IMR-90 (cell line): ENCODE measurements around the gene PEAK1. TPM values are rescaled to one million over a fixed set of nuclear protein-coding genes. Genes with fewer than 3 reads are reported as not detected.

Source experiments
- ATAC-seq: fragments of 200-7000 bp; cut with Tn5 transposase; 2 replicates; pipeline ENCODE4 v1.9.1; 2020; ENCODE audit warnings: low read depth, mild to moderate bottlenecking, moderate library complexity
- BruUV-seq: library from RNA; stranded (reverse); fragments of 400-500 nt; replicated peaks from 2 replicates; lab custom pipeline; 2021; lab: Mats Ljungman, UMichigan
- CTCF ChIA-PET: fragments of 300-600 bp; formaldehyde crosslinking; extraction: SDS; loops from one replicate; lab custom pipeline; 2021; ENCODE audit warnings: antibody characterized with exemption; lab: Yijun Ruan, JAX
- POLR2A ChIA-PET: fragments of 300-600 bp; sonication (Branson Sonifier 250); formaldehyde crosslinking; loops from one replicate; lab custom pipeline; 2022; ENCODE audit warnings: antibody characterized with exemption; ENCODE audit not compliant: unreplicated experiment; lab: Charles Lee
- DNase-seq: peaks from one replicate; pipeline ENCODE4 v3.0.0; 2013
- H2AFZ ChIP-seq: replicated peaks from 2 replicates; pipeline ENCODE3; 2013; ENCODE audit warnings: low read length, mild to moderate bottlenecking; ENCODE audit not compliant: poor library complexity
- H2AK5ac ChIP-seq: 2 replicates; pipeline ENCODE4 v1.6.1; 2013; ENCODE audit warnings: low read depth, low read length, inconsistent platforms
- H2AK9ac ChIP-seq: replicated peaks from 2 replicates; pipeline ENCODE3; 2013; ENCODE audit warnings: mild to moderate bottlenecking, low read depth, low read length, moderate library complexity; ENCODE audit not compliant: poor library complexity
- H2BK120ac ChIP-seq: 2 replicates; pipeline ENCODE4 v1.6.1; 2013; ENCODE audit warnings: low read depth, low read length, inconsistent platforms
- H2BK15ac ChIP-seq: 3 replicates; pipeline ENCODE4 v1.6.1; 2013; ENCODE audit warnings: low read depth, low read length, inconsistent platforms
- H2BK20ac ChIP-seq: 2 replicates; pipeline ENCODE4 v1.6.1; 2013; ENCODE audit warnings: low read depth, mild to moderate bottlenecking, inconsistent platforms, low read length, moderate library complexity
- H2BK5ac ChIP-seq: 2 replicates; pipeline ENCODE4 v1.6.1; 2013; ENCODE audit warnings: mild to moderate bottlenecking, low read depth, low read length, inconsistent platforms; ENCODE audit not compliant: poor library complexity, severe bottlenecking
- H3K14ac ChIP-seq: replicated peaks from 2 replicates; pipeline ENCODE4 v1.6.1; 2013; ENCODE audit warnings: low read depth, low read length, inconsistent platforms
- H3K18ac ChIP-seq: 2 replicates; pipeline ENCODE4 v1.6.1; 2013; ENCODE audit warnings: low read depth, low read length, control low read depth
- H3K23ac ChIP-seq: 2 replicates; pipeline ENCODE4 v1.6.1; 2013; ENCODE audit warnings: low read depth, low read length, inconsistent platforms
- H3K27ac ChIP-seq: 2 replicates; pipeline ENCODE4 v1.5.1; 2013; ENCODE audit warnings: mild to moderate bottlenecking, control low read depth, low read length; ENCODE audit not compliant: insufficient read depth
- H3K27me3 ChIP-seq: 2 replicates; pipeline ENCODE4 v1.6.1; 2013; ENCODE audit warnings: low read length; ENCODE audit not compliant: control insufficient read depth, insufficient read depth
- H3K36me3 ChIP-seq: 2 replicates; pipeline ENCODE4 v1.6.1; 2013; ENCODE audit warnings: low read length, mixed read lengths; ENCODE audit not compliant: control insufficient read depth, insufficient read depth
- H3K4ac ChIP-seq: 2 replicates; pipeline ENCODE4 v1.6.1; 2013; ENCODE audit warnings: low read depth, low read length, inconsistent platforms
- H3K4me1 ChIP-seq: 2 replicates; pipeline ENCODE4 v1.6.1; 2013; ENCODE audit warnings: low read length, mixed read lengths; ENCODE audit not compliant: control insufficient read depth, insufficient read depth
- H3K4me2 ChIP-seq: 2 replicates; pipeline ENCODE4 v1.6.1; 2013; ENCODE audit warnings: low read depth, mild to moderate bottlenecking, control low read depth, low read length, moderate library complexity
- H3K4me3 ChIP-seq: 2 replicates; pipeline ENCODE4 v1.5.1; 2013; ENCODE audit warnings: low read depth, mild to moderate bottlenecking, control low read depth, low read length, moderate library complexity; ENCODE audit not compliant: insufficient read depth
- H3K56ac ChIP-seq: 2 replicates; pipeline ENCODE4 v1.6.1; 2013; ENCODE audit warnings: low read length, inconsistent platforms; ENCODE audit not compliant: insufficient read depth; ENCODE audit errors: extremely low read depth
- H3K79me1 ChIP-seq, 2 experiments: 2 replicates each; pipeline ENCODE4 v1.6.1; 2013; ENCODE audit warnings: low read length in 2 of 2, inconsistent platforms in 1 of 2, low read depth in 1 of 2
- H3K9ac ChIP-seq: 2 replicates; pipeline ENCODE4 v1.6.1; 2013; ENCODE audit warnings: low read depth, low read length, control low read depth
- H3K9me1 ChIP-seq: 2 replicates; pipeline ENCODE4 v1.6.1; 2013; ENCODE audit warnings: low read length, inconsistent platforms; ENCODE audit not compliant: insufficient read depth
- H3K9me3 ChIP-seq: 2 replicates; pipeline ENCODE4 v1.6.1; 2013; ENCODE audit warnings: low read length; ENCODE audit not compliant: control insufficient read depth, insufficient read depth
- H4K20me1 ChIP-seq: 2 replicates; pipeline ENCODE4 v1.6.1; 2013; ENCODE audit warnings: low read length, inconsistent platforms; ENCODE audit not compliant: insufficient read depth
- H4K5ac ChIP-seq: 2 replicates; pipeline ENCODE4 v1.6.1; 2013; ENCODE audit warnings: mild to moderate bottlenecking, low read depth, low read length, control low read depth
- H4K8ac ChIP-seq, 2 experiments: 2 replicates each; pipeline ENCODE4 v1.6.1; 2013; ENCODE audit warnings: low read depth in 2 of 2, low read length in 2 of 2, control low read depth in 1 of 2, inconsistent platforms in 1 of 2
- H4K91ac ChIP-seq: 2 replicates; pipeline ENCODE4 v1.6.1; 2013; ENCODE audit warnings: low read depth, low read length, inconsistent platforms; ENCODE audit not compliant: insufficient read depth
- CHD1 ChIP-seq: IDR thresholded peaks from 2 replicates; pipeline ENCODE4 v1.6.1; 2012; ENCODE audit warnings: low read depth, low read length, improper control_type of control experiment
- CTCF ChIP-seq: conservative IDR thresholded peaks from 2 replicates; pipeline ENCODE4 v1.5.1; 2012; ENCODE audit warnings: mild to moderate bottlenecking, low read depth, low read length, improper control_type of control experiment
- FOS ChIP-seq: fragments of 150-350 bp; IDR thresholded peaks from 2 replicates; pipeline ENCODE4 v1.6.1; 2016; ENCODE audit warnings: low read depth, low read length
- MXI1 ChIP-seq: IDR thresholded peaks from 2 replicates; pipeline ENCODE4 v1.6.1; 2012; ENCODE audit warnings: low read depth, mild to moderate bottlenecking, low read length, moderate library complexity, borderline replicate concordance
- RCOR1 ChIP-seq: IDR thresholded peaks from 2 replicates; pipeline ENCODE4 v1.6.1; 2012; ENCODE audit warnings: mild to moderate bottlenecking, low read length, improper control_type of control experiment; ENCODE audit not compliant: insufficient replicate concordance
- WGBS, 2 experiments: methylation state at CpG; one replicate each; pipeline versions ENCODE4 v1.1.5 to v1.1.7; 2013; ENCODE audit warnings: missing lambda C conversion rate in 2 of 2; ENCODE audit not compliant: insufficient read length in 1 of 2; ENCODE audit errors: extremely low coverage in 2 of 2; 5-methylcytosine and 5-hydroxymethylcytosine counted together
- dilution Hi-C: fragments of 300-500 bp; cut with HindIII; formaldehyde crosslinking; loops from one replicate; pipeline ENCODE4 v1.14.3; 2018; ENCODE audit warnings: low sequenced_read_pairs; ENCODE audit not compliant: unreplicated experiment
- in situ Hi-C: fragments of 300-500 bp; cut with MboI; formaldehyde crosslinking; loops from 3 replicates; pipeline ENCODE4 v1.14.3; 2019; ENCODE audit warnings: low sequenced_read_pairs, inconsistent platforms, mixed read lengths
- intact Hi-C: fragments of 100-400 bp; cut with micrococcal nuclease; formaldehyde crosslinking; loops from 2 replicates; pipeline ENCODE4 v1.10.0; 2022
- polyA plus RNA-seq, 3 experiments: library from polyadenylated mRNA; depleted of rRNA; stranded (reverse); fragments of >200 nt; gene quantifications; 2 replicates each; pipeline ENCODE4 v1.2.3, GENCODE V29; 2012; ENCODE audit warnings: low replicate concordance in 1 of 3
- total RNA-seq: library from RNA; depleted of rRNA; stranded (reverse); fragments of >200 nt; gene quantifications from 2 replicates; pipeline ENCODE4 v1.2.3, GENCODE V29; 2012

Gene PEAK1
- total and polyA plus RNA-seq, 2 of the 4 experiments (the other 2 are of a cell fraction): 21.5 to 43.9 TPM

GRCh38 chr15:77430652-77431051 is 10.7 kb upstream of the PEAK1 start:
- Histone ChIP-seq H4K8ac (no peak overlapping the region), H3K23ac (no peak overlapping the region), H4K20me1 (peaks cover 18% of the 10 kb centered on the region), H3K79me1 (peaks cover 7 to 36% of the 10 kb centered on the region in 2 experiments; a peak in 3 of 4 replicates), H3K4me3 (no peak overlapping the region), H3K18ac (no peak overlapping the region), H3K4ac (no peak overlapping the region), H2AFZ (no peak overlapping the region), H4K5ac (no peak overlapping the region), H3K27me3 (no peaks in the 10 kb centered on the region), H3K4me1 (no peaks in the 10 kb centered on the region), H3K4me2 (no peak overlapping the region), H4K91ac (no peak overlapping the region), H3K27ac (no peak overlapping the region), H3K9ac (no peak overlapping the region), H2BK5ac (no peak overlapping the region), H3K56ac (no peak overlapping the region), H2BK15ac (no peak overlapping the region), H2BK20ac (no peak overlapping the region), H3K9me1 (no peaks in the 10 kb centered on the region), H2AK9ac (no peak overlapping the region), H3K14ac (no peak overlapping the region), H3K36me3 (no peaks in the 10 kb centered on the region), H3K9me3 (no peaks in the 10 kb centered on the region), H2AK5ac (no peak overlapping the region), H2BK120ac (no peak overlapping the region)
- dilution Hi-C loops (no loop called here), in situ Hi-C loops (no loop called here), intact Hi-C loops (no loop called here)
- no peak for TF ChIP-seq FOS
- TF ChIP-seq CHD1: no peak
- TF ChIP-seq RCOR1: no peak
- TF ChIP-seq CTCF: no peak
- no peak for TF ChIP-seq MXI1
- DNase-seq (no peak), ATAC-seq (no peak)
- BruUV-seq: no TSS peak
- WGBS, 2 experiments: no CpG with 5 or more reads among the region's 2 CpGs
- ChIA-PET CTCF (no interaction called here), POLR2A (no interaction called here)
